HEK293 (cell line): Measurements from ENCODE around the gene HMGXB3.
"Not testable (repeated sequence)": the region's sequence is repeated elsewhere in the genome, so short reads cannot be mapped to it uniquely, and the experiment has no call there.

ENCODE experiments used
- CTCF ChIA-PET: fragments of 350-600 bp; formaldehyde crosslinking; extraction: SDS; loops from one replicate; lab custom pipeline; 2021; ENCODE audit warnings: antibody characterized with exemption; lab: Yijun Ruan, JAX
- POLR2A ChIA-PET: fragments of 300-600 bp; formaldehyde crosslinking; extraction: SDS; loops from one replicate; lab custom pipeline; 2020; ENCODE audit warnings: antibody characterized with exemption, inconsistent platforms; lab: Yijun Ruan, JAX
- H3K27ac ChIP-seq: fragments of 200-500 bp; sonication (Bioruptor generic); 2 replicates; pipeline ENCODE4 v1.5.1; 2014; ENCODE audit warnings: low read depth, low read length, control low read depth, inconsistent platforms; ENCODE audit errors: extremely low read depth
- H3K36me3 ChIP-seq, 2 experiments: fragments of 200-500 bp in 1 of 2; sonication (Bioruptor generic) in 1 of 2; 1 replicate in 1 of 2; 2 replicates in 1 of 2; pipeline ENCODE4 v1.5.1; 2014 to 2017; ENCODE audit warnings: inconsistent platforms in 2 of 2, low read length in 2 of 2; ENCODE audit not compliant: control insufficient read depth in 2 of 2, insufficient read depth in 1 of 2
- H3K4me1 ChIP-seq: fragments of 200-500 bp; sonication (Bioruptor generic); 2 replicates; pipeline ENCODE4 v1.5.1; 2014; ENCODE audit warnings: mild to moderate bottlenecking, low read length, inconsistent platforms; ENCODE audit not compliant: control insufficient read depth, insufficient read depth
- H3K4me3 ChIP-seq: 2 replicates; pipeline ENCODE4 v1.5.1; 2011; ENCODE audit warnings: low read depth, mild to moderate bottlenecking, control low read depth, low read length, moderate library complexity
- H3K9me3 ChIP-seq: fragments of 200-500 bp; sonication (Bioruptor generic); 2 replicates; pipeline ENCODE4 v1.5.1; 2014; ENCODE audit warnings: low read depth, low read length, inconsistent platforms; ENCODE audit not compliant: control insufficient read depth, insufficient read depth
- FEZF1 ChIP-seq: fragments of 450-650 bp; formaldehyde crosslinking; IDR thresholded peaks from 2 replicates; pipeline ENCODE4 v1.5.1; 2016; ENCODE audit warnings: missing biosample characterization, missing genetic modification characterization
- KLF16 ChIP-seq: fragments of 450-650 bp; formaldehyde crosslinking; IDR thresholded peaks from 2 replicates; pipeline ENCODE4 v1.5.1; 2017; ENCODE audit warnings: missing biosample characterization, missing genetic modification characterization
- OVOL3 ChIP-seq: fragments of 450-650 bp; formaldehyde crosslinking; IDR thresholded peaks from 2 replicates; pipeline ENCODE4 v1.5.1; 2016; ENCODE audit warnings: missing biosample characterization, missing genetic modification characterization
- PRDM1 ChIP-seq: fragments of 450-650 bp; formaldehyde crosslinking; IDR thresholded peaks from 2 replicates; pipeline ENCODE4; 2016; ENCODE audit warnings: missing biosample characterization, missing genetic modification characterization
- SCRT2 ChIP-seq: fragments of 450-650 bp; formaldehyde crosslinking; IDR thresholded peaks from 2 replicates; pipeline ENCODE4 v1.5.1; 2016; ENCODE audit warnings: missing biosample characterization, missing genetic modification characterization
- ZBTB17 ChIP-seq: fragments of 450-650 bp; formaldehyde crosslinking; IDR thresholded peaks from 2 replicates; pipeline ENCODE4 v1.5.1; 2016; ENCODE audit warnings: missing biosample characterization, missing genetic modification characterization
- ZBTB8A ChIP-seq: fragments of 450-650 bp; formaldehyde crosslinking; IDR thresholded peaks from 2 replicates; pipeline ENCODE4 v1.5.1; 2016; ENCODE audit warnings: missing biosample characterization, missing genetic modification characterization
- ZNF114 ChIP-seq: fragments of 450-650 bp; formaldehyde crosslinking; IDR thresholded peaks from 2 replicates; pipeline ENCODE4 v1.5.0; 2017; ENCODE audit warnings: missing biosample characterization, missing genetic modification characterization
- ZNF140 ChIP-seq: fragments of 450-650 bp; formaldehyde crosslinking; IDR thresholded peaks from 2 replicates; pipeline ENCODE4 v1.5.1; 2016; ENCODE audit warnings: missing biosample characterization, missing genetic modification characterization
- ZNF2 ChIP-seq: fragments of 450-650 bp; formaldehyde crosslinking; IDR thresholded peaks from 2 replicates; pipeline ENCODE4 v1.5.1; 2016; ENCODE audit warnings: missing biosample characterization, missing genetic modification characterization
- ZNF214 ChIP-seq: fragments of 450-650 bp; formaldehyde crosslinking; IDR thresholded peaks from 2 replicates; pipeline ENCODE4 v1.5.1; 2017; ENCODE audit warnings: missing biosample characterization, mild to moderate bottlenecking, missing genetic modification characterization, borderline replicate concordance
- ZNF248 ChIP-seq: fragments of 450-650 bp; formaldehyde crosslinking; IDR thresholded peaks from 2 replicates; pipeline ENCODE4 v1.5.1; 2017; ENCODE audit warnings: missing biosample characterization, missing genetic modification characterization
- ZNF266 ChIP-seq: fragments of 450-650 bp; formaldehyde crosslinking; IDR thresholded peaks from 2 replicates; pipeline ENCODE4 v1.5.1; 2016; ENCODE audit warnings: missing biosample characterization, missing genetic modification characterization, low read depth
- ZNF341 ChIP-seq: fragments of 450-650 bp; formaldehyde crosslinking; IDR thresholded peaks from 2 replicates; pipeline ENCODE4; 2016; ENCODE audit warnings: low read depth, missing biosample characterization, missing genetic modification characterization
- ZNF433 ChIP-seq: fragments of 450-650 bp; formaldehyde crosslinking; IDR thresholded peaks from 2 replicates; pipeline ENCODE4 v1.5.1; 2016; ENCODE audit warnings: missing biosample characterization, missing genetic modification characterization, low read depth
- ZNF501 ChIP-seq: fragments of 450-650 bp; formaldehyde crosslinking; IDR thresholded peaks from 2 replicates; pipeline ENCODE4 v1.5.1; 2016; ENCODE audit warnings: missing biosample characterization, missing genetic modification characterization
- ZNF530 ChIP-seq: fragments of 450-650 bp; formaldehyde crosslinking; IDR thresholded peaks from 2 replicates; pipeline ENCODE4 v1.5.1; 2016; ENCODE audit warnings: low read depth, missing biosample characterization, missing genetic modification characterization
- ZNF785 ChIP-seq: fragments of 450-650 bp; formaldehyde crosslinking; IDR thresholded peaks from 2 replicates; pipeline ENCODE4 v1.5.1; 2016; ENCODE audit warnings: missing biosample characterization, missing genetic modification characterization
- ZNF792 ChIP-seq: fragments of 450-650 bp; formaldehyde crosslinking; IDR thresholded peaks from 2 replicates; pipeline ENCODE4 v1.5.1; 2016; ENCODE audit warnings: missing biosample characterization, missing genetic modification characterization
- ZXDB ChIP-seq: fragments of 450-650 bp; formaldehyde crosslinking; IDR thresholded peaks from 2 replicates; pipeline ENCODE4 v1.5.1; 2016; ENCODE audit warnings: missing biosample characterization, missing genetic modification characterization
- TF ChIP-seq, protein P1 (sequence below): fragments of 450-650 bp; formaldehyde crosslinking; IDR thresholded peaks from 2 replicates; pipeline ENCODE4 v1.5.1; 2016; ENCODE audit warnings: missing biosample characterization, missing genetic modification characterization
- TF ChIP-seq, protein P2 (sequence below): fragments of 450-650 bp; formaldehyde crosslinking; optimal IDR thresholded peaks from 2 replicates; pipeline ENCODE3; 2016; ENCODE audit warnings: missing biosample characterization, mild to moderate bottlenecking, missing genetic modification characterization

Gene HMGXB3

DNA sequence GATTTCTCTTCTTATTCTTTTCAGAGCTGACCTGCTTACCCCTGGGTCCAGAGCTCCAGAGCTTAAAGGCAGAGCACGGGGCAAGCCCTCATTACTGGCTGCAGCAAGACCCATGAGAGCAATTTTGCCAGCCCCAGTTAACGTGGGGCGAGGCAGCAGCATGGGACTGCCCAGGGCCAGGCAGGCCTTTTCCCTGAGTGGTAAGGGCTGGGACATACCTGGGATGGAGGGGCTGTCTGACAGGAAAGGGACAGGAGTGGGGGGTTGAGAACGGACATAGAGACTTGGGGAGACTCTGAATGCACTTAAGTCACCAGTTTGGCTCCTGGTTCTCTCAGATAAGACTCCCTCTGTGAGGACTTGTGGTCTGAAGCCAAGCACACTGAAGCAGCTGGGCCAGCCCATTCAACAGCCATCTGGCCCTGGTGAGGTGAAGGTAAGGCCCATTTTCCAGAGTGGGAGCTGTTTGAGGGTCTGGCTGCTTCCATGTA lies 26.2 kb downstream of the HMGXB3 start (continued):
- TF ChIP-seq ZNF433, result no peak
- TF ChIP-seq ZNF341 (tag by site-specific recombination), result no peak
- no peak for TF ChIP-seq FEZF1 (tag by site-specific recombination)

DNA sequence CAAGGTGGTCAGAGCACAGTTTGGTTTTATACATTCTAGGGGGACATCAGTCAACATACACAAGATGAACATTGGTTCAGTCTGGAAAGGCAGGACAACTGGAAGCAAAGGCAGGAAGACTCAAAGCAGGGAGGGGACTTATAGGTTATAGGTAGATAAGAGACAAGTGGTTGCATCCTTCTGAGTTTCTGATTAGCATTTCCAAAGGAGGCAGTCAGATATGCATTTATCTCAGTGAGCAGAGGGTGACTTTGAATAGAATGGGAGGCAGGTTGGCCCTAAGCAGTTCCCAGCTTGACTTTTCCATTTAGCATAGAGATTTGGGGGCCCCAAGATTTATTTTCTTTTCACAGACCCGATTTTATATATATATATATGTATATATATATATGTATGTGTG lies 27.5 kb downstream of the HMGXB3 start:
- POLR2A ChIA-PET, H3K9me3 ChIP-seq, H3K4me3 ChIP-seq, H3K4me1 ChIP-seq, H3K27ac ChIP-seq: not testable (repeated sequence)
- CTCF ChIA-PET, result interaction anchor here (1.4 kb wide), 1 partner anchor 28 kb away, joined by 5 read pairs; the partner anchor contains the start of genes HMGXB3 and TIGD6
- H3K36me3 ChIP-seq, result peaks cover 59 to 93% of the 10 kb centered on the region in 2 experiments

DNA sequence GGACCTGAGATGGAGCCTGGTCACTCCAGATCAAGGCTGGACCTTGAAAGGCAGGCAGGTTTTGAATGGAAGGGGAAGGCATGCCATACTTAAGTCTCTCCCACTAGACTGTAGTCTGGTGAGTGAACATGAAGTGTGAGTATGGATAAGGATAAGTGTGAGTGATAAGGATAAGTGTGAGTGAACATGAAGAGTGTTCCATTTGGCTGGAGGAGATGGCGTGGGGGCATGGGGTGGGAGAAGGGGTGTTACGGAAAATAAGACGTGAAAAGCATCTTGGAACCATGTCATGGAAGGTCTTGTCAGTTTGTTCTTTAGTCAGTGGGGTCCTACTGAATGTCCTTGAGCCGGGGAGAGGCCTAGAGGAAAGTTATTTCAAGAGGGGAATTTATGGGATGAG lies 32.8 kb downstream of the HMGXB3 start:
- ChIA-PET CTCF (no interaction called here), POLR2A (interaction anchor here (1.9 kb wide), 1 partner anchor 33 kb away, joined by 6 read pairs; the partner anchor contains the start of genes HMGXB3 and TIGD6)
- Histone ChIP-seq H3K27ac (no peak overlapping the region), H3K9me3 (no peaks in the 10 kb centered on the region), H3K4me3 (no peak overlapping the region), H3K36me3 (peaks cover 58 to 98% of the 10 kb centered on the region in 2 experiments), H3K4me1 (no peaks in the 10 kb centered on the region)
- TF ChIP-seq PRDM1 (tag by site-specific recombination), result peak; percentile 80
- no peak for TF ChIP-seq ZNF214 (tag by site-specific recombination)

DNA sequence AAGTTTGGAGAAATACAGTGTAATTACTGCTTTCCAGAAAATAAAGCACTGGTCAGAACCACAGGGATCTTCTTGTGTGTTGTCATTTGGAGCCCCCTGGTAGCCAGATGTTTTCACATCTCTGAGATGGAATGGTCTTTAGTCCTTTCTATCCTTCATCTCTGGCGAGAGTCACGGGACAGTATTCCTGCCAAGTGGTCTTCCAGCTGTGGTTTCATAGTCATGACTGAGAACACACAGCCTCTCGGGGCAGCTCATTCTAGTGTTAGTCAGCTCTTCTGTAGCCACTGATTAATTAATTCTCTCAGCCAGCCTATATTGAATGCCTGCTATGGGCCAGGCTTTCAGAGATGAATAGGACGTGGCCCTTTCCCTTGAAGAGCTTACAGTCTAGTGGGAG lies 34.1 kb downstream of the HMGXB3 start:
- ChIA-PET POLR2A (interaction anchor here (1.9 kb wide), 1 partner anchor 34 kb away, joined by 6 read pairs; the partner anchor contains the start of genes HMGXB3 and TIGD6), CTCF (interaction anchor here (1.1 kb wide), 1 partner anchor 9 kb away, joined by 4 read pairs; no protein-coding TSS in a partner anchor)

DNA sequence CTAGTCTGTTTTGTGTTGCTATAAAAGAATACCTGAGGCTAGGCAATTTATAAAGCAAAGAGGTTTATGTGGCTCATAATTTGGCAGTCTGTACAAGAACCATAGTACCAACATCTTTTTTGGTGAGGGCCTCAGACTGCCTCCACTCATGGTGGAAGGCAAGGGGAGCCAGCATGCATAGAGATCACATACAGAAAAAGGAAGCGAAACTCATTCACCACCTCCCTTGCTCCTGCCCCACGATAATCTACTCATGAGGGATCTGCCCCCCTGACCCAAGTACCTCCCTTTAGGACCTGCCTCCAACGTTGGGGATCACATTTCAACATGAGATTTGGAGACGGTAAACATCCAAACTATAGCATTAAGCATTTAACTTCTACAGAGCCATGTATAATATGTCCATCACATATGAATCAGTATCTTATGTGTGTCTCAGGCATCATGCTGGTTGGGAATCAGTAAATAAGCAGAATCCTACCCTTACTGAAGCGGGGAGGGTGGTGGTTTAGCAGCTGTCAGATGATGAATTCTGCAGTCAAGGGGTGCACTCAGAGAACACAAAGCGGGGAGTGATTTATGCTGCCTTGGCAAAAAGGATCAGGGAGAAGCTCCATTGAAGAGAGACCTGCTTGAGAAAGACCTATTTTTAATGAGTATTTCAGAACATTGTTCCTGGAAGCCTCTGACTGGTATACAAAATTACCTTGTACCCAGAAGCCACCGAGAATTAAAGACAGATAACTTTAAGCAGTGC lies 34.8 kb downstream of the HMGXB3 start:
- ChIA-PET CTCF (interaction anchor here (0.6 to 1.1 kb wide), 3 partner anchors 8 to 30 kb away, joined by 3 to 4 read pairs (median 3); no protein-coding TSS in a partner anchor), POLR2A (interaction anchor here (1.9 kb wide), 1 partner anchor 35 kb away, joined by 6 read pairs; the partner anchor contains the start of genes HMGXB3 and TIGD6)
- Histone ChIP-seq H3K27ac (no peak overlapping the region), H3K4me1 (no peaks in the 10 kb centered on the region), H3K9me3 (no peaks in the 10 kb centered on the region), H3K4me3 (no peak overlapping the region), H3K36me3 (peaks cover 68 to 97% of the 10 kb centered on the region in 2 experiments)
- TF ChIP-seq ZNF530 (tag by site-specific recombination), result no peak
- no peak for TF ChIP-seq KLF16 (tag by site-specific recombination)
- 0 out of 2 replicates have a peak, but pooled peaks have one; percentile 18 for TF ChIP-seq ZBTB17 (tag by site-specific recombination)
- no peak for TF ChIP-seq ZNF792 (tag by site-specific recombination)

More for the DNA sequence above, 34.1 kb downstream of the HMGXB3 start:
- H3K27ac ChIP-seq, result no peak overlapping the region
- H3K36me3 ChIP-seq, result peaks cover 61 to 97% of the 10 kb centered on the region in 2 experiments
- TF ChIP-seq, protein P1, sequence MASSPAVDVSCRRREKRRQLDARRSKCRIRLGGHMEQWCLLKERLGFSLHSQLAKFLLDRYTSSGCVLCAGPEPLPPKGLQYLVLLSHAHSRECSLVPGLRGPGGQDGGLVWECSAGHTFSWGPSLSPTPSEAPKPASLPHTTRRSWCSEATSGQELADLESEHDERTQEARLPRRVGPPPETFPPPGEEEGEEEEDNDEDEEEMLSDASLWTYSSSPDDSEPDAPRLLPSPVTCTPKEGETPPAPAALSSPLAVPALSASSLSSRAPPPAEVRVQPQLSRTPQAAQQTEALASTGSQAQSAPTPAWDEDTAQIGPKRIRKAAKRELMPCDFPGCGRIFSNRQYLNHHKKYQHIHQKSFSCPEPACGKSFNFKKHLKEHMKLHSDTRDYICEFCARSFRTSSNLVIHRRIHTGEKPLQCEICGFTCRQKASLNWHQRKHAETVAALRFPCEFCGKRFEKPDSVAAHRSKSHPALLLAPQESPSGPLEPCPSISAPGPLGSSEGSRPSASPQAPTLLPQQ (tag by site-specific recombination), result no peak
- TF ChIP-seq OVOL3 (tag by site-specific recombination) (no peak), ZNF501 (tag by site-specific recombination) (no peak), SCRT2 (tag by site-specific recombination) (no peak), ZNF248 (tag by site-specific recombination) (no peak), ZNF140 (tag by site-specific recombination) (no peak), ZNF2 (tag by site-specific recombination) (no peak), ZNF785 (tag by site-specific recombination) (no peak), ZBTB8A (tag by site-specific recombination) (no peak), ZNF114 (no peak), ZNF266 (tag by site-specific recombination) (no peak), ZXDB (tag by site-specific recombination) (no peak)
- TF ChIP-seq, protein P2, sequence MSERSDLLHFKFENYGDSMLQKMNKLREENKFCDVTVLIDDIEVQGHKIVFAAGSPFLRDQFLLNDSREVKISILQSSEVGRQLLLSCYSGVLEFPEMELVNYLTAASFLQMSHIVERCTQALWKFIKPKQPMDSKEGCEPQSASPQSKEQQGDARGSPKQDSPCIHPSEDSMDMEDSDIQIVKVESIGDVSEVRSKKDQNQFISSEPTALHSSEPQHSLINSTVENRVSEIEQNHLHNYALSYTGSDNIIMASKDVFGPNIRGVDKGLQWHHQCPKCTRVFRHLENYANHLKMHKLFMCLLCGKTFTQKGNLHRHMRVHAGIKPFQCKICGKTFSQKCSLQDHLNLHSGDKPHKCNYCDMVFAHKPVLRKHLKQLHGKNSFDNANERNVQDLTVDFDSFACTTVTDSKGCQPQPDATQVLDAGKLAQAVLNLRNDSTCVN (tag by site-specific recombination), result no peak
- no peaks in the 10 kb centered on the region for H3K9me3 ChIP-seq
- H3K4me1 ChIP-seq, result no peaks in the 10 kb centered on the region
- H3K4me3 ChIP-seq, result no peak overlapping the region
